ENCODE measurements around the gene KLHDC7A. TPM values are rescaled to one million over a fixed set of nuclear protein-coding genes. Genes with fewer than 3 reads are reported as not detected.

The KLHDC7A gene
- total RNA-seq, 1 experiment from 2014 or later, result not detected

GRCh38 chr1:18501833-18502232 lies 21.1 kb downstream of the KLHDC7A start:
- intact Hi-C loops (cut with micrococcal nuclease), result no loop called here
- no TSS peak for BruUV-seq (replicated peaks)
- ChIA-PET CTCF (no interaction called here), POLR2A (no interaction called here)
- Mint-ChIP-seq H3K4me3 (ENCODE audit: unreplicated experiment) (no peak overlapping the region), H3K9me3 (ENCODE audit: unreplicated experiment) (no peaks in the 10 kb centered on the region), H3K4me1 (ENCODE audit: insufficient read depth, unreplicated experiment) (no peaks in the 10 kb centered on the region), H3K27me3 (ENCODE audit: insufficient read depth, unreplicated experiment) (peaks cover 21% of the 10 kb centered on the region), H3K27ac (ENCODE audit: low read depth, unreplicated experiment) (no peak overlapping the region), H3K36me3 (ENCODE audit: insufficient read depth, unreplicated experiment) (peaks cover 6% of the 10 kb centered on the region)
- no peak for DNase-seq (ENCODE audit: unreplicated experiment)
- TF ChIP-seq, protein P1, sequence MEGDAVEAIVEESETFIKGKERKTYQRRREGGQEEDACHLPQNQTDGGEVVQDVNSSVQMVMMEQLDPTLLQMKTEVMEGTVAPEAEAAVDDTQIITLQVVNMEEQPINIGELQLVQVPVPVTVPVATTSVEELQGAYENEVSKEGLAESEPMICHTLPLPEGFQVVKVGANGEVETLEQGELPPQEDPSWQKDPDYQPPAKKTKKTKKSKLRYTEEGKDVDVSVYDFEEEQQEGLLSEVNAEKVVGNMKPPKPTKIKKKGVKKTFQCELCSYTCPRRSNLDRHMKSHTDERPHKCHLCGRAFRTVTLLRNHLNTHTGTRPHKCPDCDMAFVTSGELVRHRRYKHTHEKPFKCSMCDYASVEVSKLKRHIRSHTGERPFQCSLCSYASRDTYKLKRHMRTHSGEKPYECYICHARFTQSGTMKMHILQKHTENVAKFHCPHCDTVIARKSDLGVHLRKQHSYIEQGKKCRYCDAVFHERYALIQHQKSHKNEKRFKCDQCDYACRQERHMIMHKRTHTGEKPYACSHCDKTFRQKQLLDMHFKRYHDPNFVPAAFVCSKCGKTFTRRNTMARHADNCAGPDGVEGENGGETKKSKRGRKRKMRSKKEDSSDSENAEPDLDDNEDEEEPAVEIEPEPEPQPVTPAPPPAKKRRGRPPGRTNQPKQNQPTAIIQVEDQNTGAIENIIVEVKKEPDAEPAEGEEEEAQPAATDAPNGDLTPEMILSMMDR (IDR thresholded peaks at IDR 0.05; ENCODE audit: unreplicated experiment), result no peak

DNA sequence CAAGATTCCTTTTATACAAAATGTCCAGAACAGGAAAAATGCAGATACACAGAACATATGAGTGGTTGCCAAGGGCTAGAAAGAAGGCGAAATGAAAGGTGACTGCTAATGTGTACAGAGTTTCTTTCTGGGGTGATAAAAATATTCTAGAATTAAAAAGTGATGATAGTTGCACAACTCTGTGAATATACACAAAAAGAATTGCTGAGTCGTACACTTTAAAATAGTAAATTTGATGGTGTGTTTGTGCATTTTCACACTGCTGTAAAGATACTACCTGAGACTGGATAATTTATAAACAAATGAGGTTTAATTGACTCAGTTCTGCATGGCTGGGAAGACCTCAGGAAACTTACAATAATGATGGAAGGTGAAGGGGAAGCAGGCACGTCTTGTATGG lies 23.9 kb downstream of the KLHDC7A start:
- Mint-ChIP-seq H3K27ac (ENCODE audit: low read depth, unreplicated experiment) (no peak overlapping the region), H3K27me3 (ENCODE audit: insufficient read depth, unreplicated experiment) (peaks cover 17% of the 10 kb centered on the region), H3K4me3 (ENCODE audit: unreplicated experiment) (no peak overlapping the region), H3K36me3 (ENCODE audit: insufficient read depth, unreplicated experiment) (peaks cover 6% of the 10 kb centered on the region), H3K4me1 (ENCODE audit: insufficient read depth, unreplicated experiment) (no peaks in the 10 kb centered on the region), H3K9me3 (ENCODE audit: unreplicated experiment) (no peaks in the 10 kb centered on the region)
- no peak for DNase-seq (ENCODE audit: unreplicated experiment)
- intact Hi-C loops (cut with micrococcal nuclease), result no loop called here
- ChIA-PET CTCF (interaction anchor here (0.6 kb wide), 1 partner anchor 404 kb away, joined by 3 read pairs; no protein-coding TSS in a partner anchor), POLR2A (interaction anchor here (0.6 kb wide), 1 partner anchor 506 kb away, joined by 4 read pairs; no protein-coding TSS in a partner anchor)
- TF ChIP-seq, protein P1 (IDR thresholded peaks at IDR 0.05; ENCODE audit: unreplicated experiment), result no peak
- no TSS peak for BruUV-seq (replicated peaks)

DNA sequence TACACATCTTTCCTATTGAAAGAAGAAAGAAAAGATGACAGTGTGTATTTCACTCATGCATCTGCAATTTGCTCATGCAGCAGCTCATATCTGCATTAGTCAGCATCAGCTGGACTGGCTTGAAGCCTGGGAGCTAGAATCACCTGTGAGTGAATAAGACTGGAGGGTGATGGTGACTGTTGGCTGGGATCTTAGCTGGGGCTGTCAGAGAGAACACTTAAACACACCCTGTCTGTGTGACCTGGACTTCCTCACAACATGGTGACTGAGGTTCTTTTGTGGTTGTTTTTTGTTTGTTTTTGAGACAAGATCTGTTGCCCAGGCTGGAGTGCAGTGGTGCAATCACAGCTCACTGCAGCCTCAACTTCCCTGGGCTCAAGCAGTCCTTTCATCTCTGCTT lies 24.9 kb downstream of the KLHDC7A start:
- H3K4me3 Mint-ChIP-seq (ENCODE audit: unreplicated experiment), result no peak overlapping the region
- no peak for DNase-seq (ENCODE audit: unreplicated experiment)
- ChIA-PET POLR2A (no interaction called here), CTCF (interaction anchor here (0.7 to 0.9 kb wide), 2 partner anchors 34 to 77 kb away, joined by 3 read pairs; no protein-coding TSS in a partner anchor)
- H3K27ac Mint-ChIP-seq (ENCODE audit: low read depth, unreplicated experiment), result no peak overlapping the region
- no TSS peak for BruUV-seq (replicated peaks)
- no peaks in the 10 kb centered on the region for H3K9me3 Mint-ChIP-seq (ENCODE audit: unreplicated experiment)
- intact Hi-C loops (cut with micrococcal nuclease), result no loop called here
- peaks cover 6% of the 10 kb centered on the region for H3K27me3 Mint-ChIP-seq (ENCODE audit: insufficient read depth, unreplicated experiment)
- TF ChIP-seq, protein P1 (IDR thresholded peaks at IDR 0.05; ENCODE audit: unreplicated experiment), result no peak
- H3K36me3 Mint-ChIP-seq (ENCODE audit: insufficient read depth, unreplicated experiment), result peaks cover 6% of the 10 kb centered on the region
- H3K4me1 Mint-ChIP-seq (ENCODE audit: insufficient read depth, unreplicated experiment), result no peaks in the 10 kb centered on the region

GRCh38 chr1:18508084-18508483 lies 27.4 kb downstream of the KLHDC7A start:
- POLR2A ChIA-PET, result no interaction called here
- no peaks in the 10 kb centered on the region for H3K9me3 Mint-ChIP-seq (ENCODE audit: unreplicated experiment)
- DNase-seq (ENCODE audit: unreplicated experiment), result no peak
- H3K27ac Mint-ChIP-seq (ENCODE audit: low read depth, unreplicated experiment), result no peak overlapping the region
- no peaks in the 10 kb centered on the region for H3K4me1 Mint-ChIP-seq (ENCODE audit: insufficient read depth, unreplicated experiment)
- no TSS peak for BruUV-seq (replicated peaks)
- TF ChIP-seq, protein P1 (IDR thresholded peaks at IDR 0.05; ENCODE audit: unreplicated experiment), result no peak
- peaks cover 6% of the 10 kb centered on the region for H3K36me3 Mint-ChIP-seq (ENCODE audit: insufficient read depth, unreplicated experiment)
- H3K27me3 Mint-ChIP-seq (ENCODE audit: insufficient read depth, unreplicated experiment), result peaks cover 11% of the 10 kb centered on the region
- no peak overlapping the region for H3K4me3 Mint-ChIP-seq (ENCODE audit: unreplicated experiment)
- CTCF ChIA-PET, result no interaction called here
- intact Hi-C loops (cut with micrococcal nuclease), result no loop called here
